ENCODE results near the gene CAAP1. TPM values are rescaled to one million over a fixed set of nuclear protein-coding genes. Genes with fewer than 3 reads are reported as not detected.
A peak's percentile ranks its signal among the peaks of the same experiment; 100 is the strongest.

Gene CAAP1
- total and polyA plus RNA-seq, 3 donors from 2014 or later: 24.2 to 27.6 (median 25.1) TPM

DNA sequence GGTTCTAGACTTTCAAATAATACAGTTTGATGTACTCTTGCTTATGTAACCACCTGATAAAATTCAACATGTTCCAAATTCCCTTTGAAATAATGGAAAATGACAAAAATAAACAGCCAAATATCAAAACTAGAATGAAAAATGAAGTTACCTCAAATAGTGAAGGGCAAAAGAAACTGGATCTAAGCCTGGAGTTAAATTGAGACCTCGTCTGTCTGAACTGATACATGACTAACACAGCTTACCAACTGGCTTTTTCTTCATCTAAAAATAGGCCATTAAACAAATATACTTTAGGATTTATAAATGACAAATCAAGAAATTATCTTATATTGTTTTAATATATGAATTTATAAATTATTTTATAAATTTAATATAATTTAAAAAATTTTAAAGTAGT is 12.1 kb upstream of the CAAP1 start:
- H3K27me3 ChIP-seq: no peaks in the 10 kb centered on the region
- H3K4me3 ChIP-seq: no peak overlapping the region
- H3K4me1 ChIP-seq: no peaks in the 10 kb centered on the region
- H3K9me3 ChIP-seq: no peaks in the 10 kb centered on the region
- H3K36me3 ChIP-seq (ENCODE audit: low read depth, missing control alignments): no peaks in the 10 kb centered on the region
- intact Hi-C loops (cut with DNase I; ENCODE audit: low total_unique reads): no loop called here
- no peak for DNase-seq
- TF ChIP-seq, protein P1, sequence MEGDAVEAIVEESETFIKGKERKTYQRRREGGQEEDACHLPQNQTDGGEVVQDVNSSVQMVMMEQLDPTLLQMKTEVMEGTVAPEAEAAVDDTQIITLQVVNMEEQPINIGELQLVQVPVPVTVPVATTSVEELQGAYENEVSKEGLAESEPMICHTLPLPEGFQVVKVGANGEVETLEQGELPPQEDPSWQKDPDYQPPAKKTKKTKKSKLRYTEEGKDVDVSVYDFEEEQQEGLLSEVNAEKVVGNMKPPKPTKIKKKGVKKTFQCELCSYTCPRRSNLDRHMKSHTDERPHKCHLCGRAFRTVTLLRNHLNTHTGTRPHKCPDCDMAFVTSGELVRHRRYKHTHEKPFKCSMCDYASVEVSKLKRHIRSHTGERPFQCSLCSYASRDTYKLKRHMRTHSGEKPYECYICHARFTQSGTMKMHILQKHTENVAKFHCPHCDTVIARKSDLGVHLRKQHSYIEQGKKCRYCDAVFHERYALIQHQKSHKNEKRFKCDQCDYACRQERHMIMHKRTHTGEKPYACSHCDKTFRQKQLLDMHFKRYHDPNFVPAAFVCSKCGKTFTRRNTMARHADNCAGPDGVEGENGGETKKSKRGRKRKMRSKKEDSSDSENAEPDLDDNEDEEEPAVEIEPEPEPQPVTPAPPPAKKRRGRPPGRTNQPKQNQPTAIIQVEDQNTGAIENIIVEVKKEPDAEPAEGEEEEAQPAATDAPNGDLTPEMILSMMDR (IDR thresholded peaks at IDR 0.05): no peak
- no peak for TF ChIP-seq POLR2A (IDR thresholded peaks at IDR 0.05)
- 63 to 77% methylated on average over 1 of the region's 1 CpG for WGBS, 2 donors
- H3K27ac ChIP-seq: no peak overlapping the region

GRCh38 chr9:26904070-26904469 is 11.5 kb upstream of the CAAP1 start:
- WGBS, 2 donors: 40 to 67% methylated on average over 3 of the region's 3 CpGs
- Histone ChIP-seq H3K9me3 (no peaks in the 10 kb centered on the region), H3K4me3 (no peak overlapping the region), H3K36me3 (ENCODE audit: low read depth, missing control alignments) (no peaks in the 10 kb centered on the region), H3K27me3 (no peaks in the 10 kb centered on the region), H3K27ac (no peak overlapping the region), H3K4me1 (no peaks in the 10 kb centered on the region)
- TF ChIP-seq, protein P1 (IDR thresholded peaks at IDR 0.05): no peak
- no peak for TF ChIP-seq POLR2A (IDR thresholded peaks at IDR 0.05)
- DNase-seq: no peak
- intact Hi-C loops (cut with DNase I; ENCODE audit: low total_unique reads): no loop called here

- DNase-seq: no peak
- intact Hi-C loops (cut with DNase I; ENCODE audit: low total_unique reads): loop anchor here (5.0 kb wide), 1 partner anchor 64 kb away; the partner anchor contains the start of gene IFT74
- Histone ChIP-seq H3K4me1 (no peaks in the 10 kb centered on the region), H3K9me3 (no peaks in the 10 kb centered on the region), H3K4me3 (peak overlapping the region; percentile 89 to 90), H3K27ac (peak overlapping the region; percentile 90 to 91), H3K36me3 (ENCODE audit: low read depth, missing control alignments) (no peaks in the 10 kb centered on the region), H3K27me3 (no peaks in the 10 kb centered on the region)
- WGBS, 2 donors: 15% methylated on average over 7 of the region's 7 CpGs
- TF ChIP-seq, protein P1 (IDR thresholded peaks at IDR 0.05): no peak
- TF ChIP-seq POLR2A (IDR thresholded peaks at IDR 0.05): no peak
Measured at GRCh38 chr9:26893030-26893676, 551 bp upstream of the CAAP1 start.

GRCh38 chr9:26891726-26892125 is 876 bp downstream of the CAAP1 start:
- no peak for DNase-seq
- intact Hi-C loops (cut with DNase I; ENCODE audit: low total_unique reads): loop anchor here (5.0 kb wide), 1 partner anchor 66 kb away; the partner anchor contains the start of gene IFT74
- WGBS, 2 donors: 0 to 1% methylated on average over 14 of the region's 14 CpGs
- H3K9me3 ChIP-seq: no peaks in the 10 kb centered on the region
- H3K27ac ChIP-seq: peak overlapping the region; percentile 90 to 91
- H3K27me3 ChIP-seq: no peaks in the 10 kb centered on the region
- H3K4me3 ChIP-seq: peak overlapping the region; percentile 89 to 90
- H3K4me1 ChIP-seq: no peaks in the 10 kb centered on the region
- H3K36me3 ChIP-seq (ENCODE audit: low read depth, missing control alignments): no peaks in the 10 kb centered on the region
- TF ChIP-seq, protein P1 (IDR thresholded peaks at IDR 0.05): no peak

GRCh38 chr9:26888271-26888670 is 4.3 kb downstream of the CAAP1 start:
- Histone ChIP-seq H3K36me3 (ENCODE audit: low read depth, missing control alignments) (no peaks in the 10 kb centered on the region), H3K4me3 (no peak overlapping the region), H3K9me3 (no peaks in the 10 kb centered on the region), H3K27me3 (no peaks in the 10 kb centered on the region), H3K27ac (peak overlapping the region in 1 of 2 donors; percentile 28), H3K4me1 (no peaks in the 10 kb centered on the region)
- intact Hi-C loops (cut with DNase I; ENCODE audit: low total_unique reads): no loop called here
- no peak for TF ChIP-seq POLR2A (IDR thresholded peaks at IDR 0.05)
- TF ChIP-seq, protein P1 (IDR thresholded peaks at IDR 0.05): no peak
- DNase-seq: no peak
- 41 to 60% methylated on average over 1 of the region's 1 CpG for WGBS, 2 donors

Data from testis (tissue), 3 donors.